B cell (primary cell): ENCODE data around the gene CACNA1D. TPM values are rescaled to one million over a fixed set of nuclear protein-coding genes. Genes with fewer than 3 reads are reported as not detected.

Source experiments
- ATAC-seq: fragments of 200-7000 bp; cut with Tn5 transposase; one replicate; pipeline ENCODE4 v1.10.0; 2021; ENCODE audit warnings: low read depth, mild to moderate bottlenecking, moderate number of reproducible peaks, moderate library complexity
- CTCF ChIA-PET: fragments of 350-600 bp; sonication (Branson Sonifier 250); formaldehyde crosslinking; loops from one replicate; lab custom pipeline; 2021; ENCODE audit warnings: antibody characterized with exemption, inconsistent platforms; lab: Charles Lee
- POLR2A ChIA-PET: fragments of 350-600 bp; sonication (Branson Sonifier 250); formaldehyde crosslinking; loops from one replicate; lab custom pipeline; 2021; ENCODE audit warnings: antibody characterized with exemption; lab: Charles Lee
- DNase-seq: peaks from one replicate; pipeline ENCODE4 v3.0.0; 2013
- H2AFZ ChIP-seq: 2 replicates; pipeline ENCODE4 v1.6.1; 2012; ENCODE audit warnings: mild to moderate bottlenecking, low read depth, low read length; ENCODE audit not compliant: insufficient read depth, poor library complexity, severe bottlenecking
- H3K27ac ChIP-seq, 2 donors: 1 replicate in 1 of 2; 2 replicates in 1 of 2; pipeline ENCODE4 v1.5.1; 2012 to 2013; ENCODE audit warnings: low read length in 2 of 2, mild to moderate bottlenecking in 2 of 2, moderate library complexity in 1 of 2
- H3K27me3 ChIP-seq, 4 experiments: fragments of 200-600 bp in 1 of 4; sonication (generic) in 1 of 4; replicated peaks in 1 of 4; 1 replicate in 2 of 4; 2 replicates in 2 of 4; pipeline versions ENCODE4 v1.6.1 to v1.7.0; 2013 to 2016; ENCODE audit warnings: low read length in 3 of 4, mild to moderate bottlenecking in 2 of 4, mixed read lengths in 1 of 4, moderate library complexity in 1 of 4; ENCODE audit not compliant: insufficient read depth in 4 of 4, control insufficient read depth in 3 of 4; ENCODE audit errors: control extremely low read depth in 1 of 4
- H3K36me3 ChIP-seq, 2 experiments: replicated peaks in 1 of 2; 1 replicate in 1 of 2; 2 replicates in 1 of 2; pipeline versions ENCODE4 v1.6.1 to v1.7.1; 2013; ENCODE audit warnings: low read length in 1 of 2; ENCODE audit not compliant: insufficient read depth in 2 of 2, control insufficient read depth in 1 of 2; ENCODE audit errors: control extremely low read depth in 1 of 2, extremely low read depth in 1 of 2
- H3K4me1 ChIP-seq, 2 donors: fragments of 200-600 bp in 1 of 2; sonication (generic) in 1 of 2; 1 replicate in 1 of 2; 2 replicates in 1 of 2; pipeline versions ENCODE4 v1.5.1 to v1.6.1; 2013 to 2017; ENCODE audit warnings: low read length in 2 of 2; ENCODE audit not compliant: control insufficient read depth in 2 of 2, insufficient read depth in 2 of 2
- H3K4me2 ChIP-seq: replicated peaks from 2 replicates; pipeline ENCODE3; 2012; ENCODE audit warnings: mild to moderate bottlenecking, low read depth, low read length; ENCODE audit not compliant: poor library complexity, severe bottlenecking
- H3K4me3 ChIP-seq, 5 experiments: fragments of 200-600 bp in 1 of 5; sonication (generic) in 1 of 5; 1 replicate in 3 of 5; 2 replicates in 2 of 5; pipeline versions ENCODE4 v1.5.1 to v1.7.0; 2011 to 2016; ENCODE audit warnings: low read length in 4 of 5, mild to moderate bottlenecking in 4 of 5, low read depth in 2 of 5, control low read depth in 1 of 5, moderate library complexity in 1 of 5; ENCODE audit not compliant: insufficient read depth in 1 of 5; ENCODE audit errors: control extremely low read depth in 1 of 5, extremely low read depth in 1 of 5
- H3K79me2 ChIP-seq: fragments of 200-600 bp; sonication (generic); one replicate; pipeline ENCODE4 v1.6.0; 2016; ENCODE audit warnings: low read length; ENCODE audit not compliant: control insufficient read depth, insufficient read depth
- H3K9ac ChIP-seq: fragments of 200-600 bp; sonication (generic); 2 replicates; pipeline ENCODE4 v1.6.1; 2017; ENCODE audit warnings: mild to moderate bottlenecking, low read length, moderate library complexity
- H3K9me3 ChIP-seq, 3 donors: one replicate each; pipeline versions ENCODE4 v1.6.1 to v1.7.1; 2013; ENCODE audit warnings: low read length in 2 of 3; ENCODE audit not compliant: control insufficient read depth in 2 of 3, insufficient read depth in 1 of 3; ENCODE audit errors: control extremely low read depth in 1 of 3
- H4K20me1 ChIP-seq: 2 replicates; pipeline ENCODE4 v1.6.0; 2012; ENCODE audit warnings: mild to moderate bottlenecking, low read length; ENCODE audit not compliant: insufficient read depth, control insufficient read depth, poor library complexity, severe bottlenecking
- H3K27ac Mint-ChIP-seq: one replicate; pipeline ENCODE4 v1.8.0; 2021; ENCODE audit warnings: mixed read lengths
- H3K27me3 Mint-ChIP-seq: one replicate; pipeline ENCODE4 v1.8.0; 2021; ENCODE audit warnings: mixed read lengths
- H3K4me1 Mint-ChIP-seq: one replicate; pipeline ENCODE4 v1.8.0; 2021; ENCODE audit warnings: mixed read lengths
- H3K4me3 Mint-ChIP-seq: one replicate; pipeline ENCODE4 v1.8.0; 2021; ENCODE audit warnings: mixed read lengths
- H3K9me3 Mint-ChIP-seq: one replicate; pipeline ENCODE4 v1.8.0; 2022; ENCODE audit warnings: mixed read lengths; ENCODE audit not compliant: insufficient read depth
- EZH2 ChIP-seq: IDR thresholded peaks from 2 replicates; pipeline ENCODE4 v1.6.1; 2012; ENCODE audit warnings: borderline replicate concordance, low read depth, mild to moderate bottlenecking, moderate library complexity, low read length; ENCODE audit not compliant: insufficient read depth, poor library complexity, severe bottlenecking
- WGBS: methylation state at CpG from one replicate; pipeline ENCODE4 v1.1.5; 2013; ENCODE audit warnings: missing lambda C conversion rate; ENCODE audit not compliant: insufficient coverage; 5-methylcytosine and 5-hydroxymethylcytosine counted together
- intact Hi-C: fragments of 100-400 bp; cut with micrococcal nuclease; formaldehyde crosslinking; loops from one replicate; pipeline ENCODE4 v1.10.0; 2022
- polyA plus RNA-seq: library from polyadenylated mRNA; depleted of rRNA; stranded (reverse); fragments of >200 nt; gene quantifications from 2 replicates; pipeline ENCODE4 v1.2.3, GENCODE V29; 2012
- total RNA-seq, 2 donors: library from RNA; stranded (reverse); fragments of 120-200 nt in 1 of 2; gene quantifications; 1 replicate in 1 of 2; 2 replicates in 1 of 2; pipeline versions ENCODE4 v1.2.3 to v1.2.4, GENCODE V29; 2013 to 2022
- TF ChIP-seq, protein P1 (sequence below): fragments of 200-600 bp; IDR thresholded peaks from one replicate; pipeline ENCODE4 v1.8.0; 2022; ENCODE audit warnings: antibody characterized with exemption, mild to moderate bottlenecking

Gene CACNA1D
- total and polyA plus RNA-seq, 2 donors (not counting 1 experiment from before 2014, with no cell fraction given) = 0.06 to 0.07 TPM

DNA sequence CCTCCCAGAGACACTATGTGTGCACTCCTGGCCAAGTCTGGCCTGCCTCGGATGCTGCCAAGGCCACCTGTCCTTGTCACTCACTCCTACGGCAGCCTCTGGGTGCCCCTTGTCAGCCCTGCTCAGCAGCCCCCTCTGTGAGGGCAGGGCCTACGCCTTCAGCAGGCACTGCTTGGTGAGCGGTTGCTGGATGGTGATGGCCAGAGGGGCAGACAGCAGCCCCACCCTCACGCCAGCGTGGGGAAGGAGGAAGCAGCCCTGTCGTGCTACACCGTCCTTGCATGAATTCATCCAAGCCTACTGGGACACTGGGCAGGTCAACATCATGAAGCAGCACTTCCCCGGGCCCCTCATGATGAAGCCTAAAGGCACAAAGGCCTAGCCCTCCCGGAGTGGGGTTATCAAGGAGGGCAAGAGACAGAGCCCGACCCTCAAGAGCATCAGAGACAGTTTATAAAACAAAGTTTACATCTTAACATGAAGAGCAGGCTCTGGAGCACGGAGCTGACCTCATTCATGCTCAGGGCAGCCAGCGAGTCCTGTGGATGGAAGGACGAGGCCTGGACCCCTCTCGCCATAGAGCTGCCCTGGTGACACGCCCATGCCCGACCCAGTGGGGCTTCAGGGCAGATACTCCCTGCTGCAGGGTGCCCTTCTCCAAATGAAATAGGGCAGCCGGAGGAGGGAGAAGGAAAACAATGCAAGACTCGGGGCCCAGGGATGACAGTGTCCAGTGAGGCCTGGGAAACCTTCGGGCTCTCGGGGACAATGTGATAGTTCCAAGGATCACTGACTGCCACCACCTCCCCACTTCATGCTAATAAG is 326.6 kb downstream of the CACNA1D start:
- Histone ChIP-seq H3K36me3 (no peaks in the 10 kb centered on the region), H3K27me3 (peaks cover 0 to 7% (median 1%) of the 10 kb centered on the region in 4 experiments), H3K27ac (no peak overlapping the region), H4K20me1 (no peaks in the 10 kb centered on the region), H3K9ac (no peak overlapping the region), H2AFZ (no peak overlapping the region), H3K4me2 (no peak overlapping the region), H3K4me3 (no peak overlapping the region), H3K4me1 (no peaks in the 10 kb centered on the region), H3K79me2 (no peaks in the 10 kb centered on the region), H3K9me3 (peaks cover 0 to 3% (median 0%) of the 10 kb centered on the region in 3 donors)
- POLR2A ChIA-PET = no interaction called here
- no peak for TF ChIP-seq EZH2
- TF ChIP-seq, protein P1, sequence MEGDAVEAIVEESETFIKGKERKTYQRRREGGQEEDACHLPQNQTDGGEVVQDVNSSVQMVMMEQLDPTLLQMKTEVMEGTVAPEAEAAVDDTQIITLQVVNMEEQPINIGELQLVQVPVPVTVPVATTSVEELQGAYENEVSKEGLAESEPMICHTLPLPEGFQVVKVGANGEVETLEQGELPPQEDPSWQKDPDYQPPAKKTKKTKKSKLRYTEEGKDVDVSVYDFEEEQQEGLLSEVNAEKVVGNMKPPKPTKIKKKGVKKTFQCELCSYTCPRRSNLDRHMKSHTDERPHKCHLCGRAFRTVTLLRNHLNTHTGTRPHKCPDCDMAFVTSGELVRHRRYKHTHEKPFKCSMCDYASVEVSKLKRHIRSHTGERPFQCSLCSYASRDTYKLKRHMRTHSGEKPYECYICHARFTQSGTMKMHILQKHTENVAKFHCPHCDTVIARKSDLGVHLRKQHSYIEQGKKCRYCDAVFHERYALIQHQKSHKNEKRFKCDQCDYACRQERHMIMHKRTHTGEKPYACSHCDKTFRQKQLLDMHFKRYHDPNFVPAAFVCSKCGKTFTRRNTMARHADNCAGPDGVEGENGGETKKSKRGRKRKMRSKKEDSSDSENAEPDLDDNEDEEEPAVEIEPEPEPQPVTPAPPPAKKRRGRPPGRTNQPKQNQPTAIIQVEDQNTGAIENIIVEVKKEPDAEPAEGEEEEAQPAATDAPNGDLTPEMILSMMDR = no peak
- H3K4me3 Mint-ChIP-seq = no peak overlapping the region
- 79% methylated on average over 17 of the region's 21 CpGs for WGBS
- no peaks in the 10 kb centered on the region for H3K4me1 Mint-ChIP-seq
- H3K9me3 Mint-ChIP-seq = no peaks in the 10 kb centered on the region
- intact Hi-C loops = no loop called here
- DNase-seq (no peak), ATAC-seq (no peak)
- CTCF ChIA-PET = no interaction called here
- no peak overlapping the region for H3K27ac Mint-ChIP-seq
- no peaks in the 10 kb centered on the region for H3K27me3 Mint-ChIP-seq

DNA sequence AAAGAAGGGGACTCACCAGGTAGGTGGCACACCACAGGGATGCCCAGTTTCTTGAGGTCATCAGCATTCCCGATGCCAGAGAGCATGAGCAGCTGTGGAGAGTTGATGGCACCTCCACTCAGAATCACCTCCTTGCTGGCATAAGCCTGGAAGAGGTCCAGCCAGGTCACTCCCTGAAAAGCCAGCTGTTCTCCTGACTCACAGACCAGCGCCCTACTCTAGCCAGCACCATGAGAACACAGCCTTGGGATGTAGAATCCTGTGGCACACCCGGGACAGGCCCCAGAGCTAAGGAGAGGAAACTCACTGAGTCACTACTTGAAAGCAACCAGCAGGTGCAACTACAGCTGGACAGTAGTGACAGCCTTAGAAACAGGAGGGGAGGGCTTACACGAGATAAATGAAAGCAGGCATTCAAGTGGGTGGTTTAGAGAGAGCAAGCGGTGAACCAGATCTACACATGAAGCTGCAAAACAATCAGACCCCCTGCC is 327.3 kb downstream of the CACNA1D start:
- Histone ChIP-seq H3K4me2 (no peak overlapping the region), H3K36me3 (no peaks in the 10 kb centered on the region), H3K9ac (no peak overlapping the region), H2AFZ (no peak overlapping the region), H4K20me1 (no peaks in the 10 kb centered on the region), H3K4me3 (no peak overlapping the region), H3K27ac (no peak overlapping the region), H3K9me3 (peaks cover 0 to 3% (median 0%) of the 10 kb centered on the region in 3 donors), H3K79me2 (no peaks in the 10 kb centered on the region), H3K4me1 (no peaks in the 10 kb centered on the region), H3K27me3 (peaks cover 0 to 7% (median 1%) of the 10 kb centered on the region in 4 experiments)
- TF ChIP-seq, protein P1 = no peak
- CTCF ChIA-PET = no interaction called here
- no peak overlapping the region for H3K4me3 Mint-ChIP-seq
- POLR2A ChIA-PET = no interaction called here
- H3K9me3 Mint-ChIP-seq = no peaks in the 10 kb centered on the region
- ATAC-seq = no peak
- H3K4me1 Mint-ChIP-seq = no peaks in the 10 kb centered on the region
- intact Hi-C loops = no loop called here
- no peaks in the 10 kb centered on the region for H3K27me3 Mint-ChIP-seq
- DNase-seq = no peak
- 100% methylated on average over 2 of the region's 5 CpGs for WGBS
- no peak overlapping the region for H3K27ac Mint-ChIP-seq
